ENCODE results near the gene ZNF84. TPM values are rescaled to one million over a fixed set of nuclear protein-coding genes. Genes with fewer than 3 reads are reported as not detected.

Gene ZNF84
- polyA plus RNA-seq, 1 experiment = 29.9 TPM

GRCh38 chr12:133081159-133081780 lies 44.0 kb downstream of the ZNF84 start:
- POLR2A ChIA-PET = interaction anchor here (1.6 kb wide), 1 partner anchor 49 kb away, joined by 9 read pairs; the partner anchor contains the start of genes ZNF10 and ZNF891
- H3K9me3 ChIP-seq (ENCODE audit: control insufficient read depth, insufficient read depth, low read length) = peaks cover 71% of the 10 kb centered on the region
- CTCF ChIA-PET = no interaction called here
- peak overlapping the region; percentile 83 for H3K4me3 ChIP-seq (ENCODE audit: low read depth, low read length)
- no peak for DNase-seq (ENCODE audit: low read depth, low spot score)
- peak overlapping the region; percentile 100 for H3K27ac ChIP-seq (ENCODE audit: low read depth, low read length)
- TF ChIP-seq CTCF (IDR thresholded peaks at IDR 0.05; ENCODE audit: low read depth, low read length) = no peak
- no peaks in the 10 kb centered on the region for H3K27me3 ChIP-seq (ENCODE audit: control insufficient read depth, insufficient read depth, low read length)

GRCh38 chr12:133083345-133083744 lies 46.0 kb downstream of the ZNF84 start:
- ChIA-PET CTCF (no interaction called here), POLR2A (no interaction called here)
- Histone ChIP-seq H3K27ac (ENCODE audit: low read depth, low read length) (no peak overlapping the region), H3K27me3 (ENCODE audit: control insufficient read depth, insufficient read depth, low read length) (no peaks in the 10 kb centered on the region), H3K4me3 (ENCODE audit: low read depth, low read length) (no peak overlapping the region), H3K9me3 (ENCODE audit: control insufficient read depth, insufficient read depth, low read length) (peaks cover 65% of the 10 kb centered on the region)
- no peak for TF ChIP-seq CTCF (IDR thresholded peaks at IDR 0.05; ENCODE audit: low read depth, low read length)
- no peak for DNase-seq (ENCODE audit: low read depth, low spot score)

- Histone ChIP-seq H3K4me3 (ENCODE audit: low read depth, low read length) (no peak overlapping the region), H3K9me3 (ENCODE audit: control insufficient read depth, insufficient read depth, low read length) (peaks cover 48% of the 10 kb centered on the region), H3K27me3 (ENCODE audit: control insufficient read depth, insufficient read depth, low read length) (no peaks in the 10 kb centered on the region), H3K27ac (ENCODE audit: low read depth, low read length) (no peak overlapping the region)
- ChIA-PET CTCF (no interaction called here), POLR2A (no interaction called here)
- no peak for DNase-seq (ENCODE audit: low read depth, low spot score)
- TF ChIP-seq CTCF (IDR thresholded peaks at IDR 0.05; ENCODE audit: low read depth, low read length) = no peak
Observed at GRCh38 chr12:133105620-133106019, 68.3 kb downstream of the ZNF84 start.

- ChIA-PET POLR2A (no interaction called here), CTCF (no interaction called here)
- no peak for DNase-seq (ENCODE audit: low read depth, low spot score)
- no peaks in the 10 kb centered on the region for H3K27me3 ChIP-seq (ENCODE audit: control insufficient read depth, insufficient read depth, low read length)
- TF ChIP-seq CTCF (IDR thresholded peaks at IDR 0.05; ENCODE audit: low read depth, low read length) = no peak
- no peak overlapping the region for H3K4me3 ChIP-seq (ENCODE audit: low read depth, low read length)
- H3K27ac ChIP-seq (ENCODE audit: low read depth, low read length) = no peak overlapping the region
- peaks cover 50% of the 10 kb centered on the region for H3K9me3 ChIP-seq (ENCODE audit: control insufficient read depth, insufficient read depth, low read length)
Observed at GRCh38 chr12:133106253-133106652, 68.9 kb downstream of the ZNF84 start.

- Histone ChIP-seq H3K27ac (ENCODE audit: low read depth, low read length) (no peak overlapping the region), H3K4me3 (ENCODE audit: low read depth, low read length) (no peak overlapping the region), H3K27me3 (ENCODE audit: control insufficient read depth, insufficient read depth, low read length) (no peaks in the 10 kb centered on the region), H3K9me3 (ENCODE audit: control insufficient read depth, insufficient read depth, low read length) (peaks cover 50% of the 10 kb centered on the region)
- DNase-seq (ENCODE audit: low read depth, low spot score) = no peak
- POLR2A ChIA-PET = no interaction called here
- no peak for TF ChIP-seq CTCF (IDR thresholded peaks at IDR 0.05; ENCODE audit: low read depth, low read length)
- CTCF ChIA-PET = no interaction called here
Observed at GRCh38 chr12:133107121-133107520, 69.8 kb downstream of the ZNF84 start.

Measured in AG04450 (cell line).